Osteocyte (in vitro differentiated cells): ENCODE measurements around the gene EPN2. TPM values are rescaled to one million over a fixed set of nuclear protein-coding genes. Genes with fewer than 3 reads are reported as not detected.

Experiments used
- DNase-seq: peaks from one replicate; pipeline ENCODE4 v3.0.0; 2021; ENCODE audit warnings: mixed read lengths; ENCODE audit not compliant: unreplicated experiment; ENCODE audit errors: extremely low spot score
- H3K27ac Mint-ChIP-seq: one replicate; pipeline ENCODE4 v1.8.0; 2021; ENCODE audit warnings: mild to moderate bottlenecking, mixed read lengths; ENCODE audit not compliant: unreplicated experiment
- H3K27me3 Mint-ChIP-seq: one replicate; pipeline ENCODE4 v1.8.0; 2021; ENCODE audit warnings: mixed read lengths; ENCODE audit not compliant: unreplicated experiment
- H3K36me3 Mint-ChIP-seq: one replicate; pipeline ENCODE4 v1.8.0; 2021; ENCODE audit warnings: mixed read lengths; ENCODE audit not compliant: unreplicated experiment
- H3K4me1 Mint-ChIP-seq: one replicate; pipeline ENCODE4 v1.8.0; 2021; ENCODE audit warnings: mixed read lengths; ENCODE audit not compliant: unreplicated experiment
- H3K4me3 Mint-ChIP-seq: one replicate; pipeline ENCODE4 v1.8.0; 2021; ENCODE audit warnings: mild to moderate bottlenecking, moderate library complexity, mixed read lengths; ENCODE audit not compliant: unreplicated experiment
- H3K9me3 Mint-ChIP-seq: one replicate; pipeline ENCODE4 v1.8.0; 2021; ENCODE audit warnings: mixed read lengths; ENCODE audit not compliant: unreplicated experiment
- total RNA-seq: library from RNA; stranded (reverse); gene quantifications from 2 replicates; pipeline ENCODE4 v1.2.1, GENCODE V29; 2021
- TF ChIP-seq, protein P1 (sequence below): fragments of 200-600 bp; sonication (generic); IDR thresholded peaks from 2 replicates; pipeline ENCODE4 v1.5.0; 2021; ENCODE audit warnings: antibody characterized with exemption, mild to moderate bottlenecking, moderate library complexity

The EPN2 gene
- total RNA-seq, 1 donor from 2014 or later = 54.7 TPM

GRCh38 chr17:19299866-19300265 lies 62.7 kb downstream of the EPN2 start:
- H3K27ac Mint-ChIP-seq = no peak overlapping the region
- H3K27me3 Mint-ChIP-seq = no peaks in the 10 kb centered on the region
- no peaks in the 10 kb centered on the region for H3K9me3 Mint-ChIP-seq
- H3K4me1 Mint-ChIP-seq = peaks cover 16% of the 10 kb centered on the region
- TF ChIP-seq, protein P1, sequence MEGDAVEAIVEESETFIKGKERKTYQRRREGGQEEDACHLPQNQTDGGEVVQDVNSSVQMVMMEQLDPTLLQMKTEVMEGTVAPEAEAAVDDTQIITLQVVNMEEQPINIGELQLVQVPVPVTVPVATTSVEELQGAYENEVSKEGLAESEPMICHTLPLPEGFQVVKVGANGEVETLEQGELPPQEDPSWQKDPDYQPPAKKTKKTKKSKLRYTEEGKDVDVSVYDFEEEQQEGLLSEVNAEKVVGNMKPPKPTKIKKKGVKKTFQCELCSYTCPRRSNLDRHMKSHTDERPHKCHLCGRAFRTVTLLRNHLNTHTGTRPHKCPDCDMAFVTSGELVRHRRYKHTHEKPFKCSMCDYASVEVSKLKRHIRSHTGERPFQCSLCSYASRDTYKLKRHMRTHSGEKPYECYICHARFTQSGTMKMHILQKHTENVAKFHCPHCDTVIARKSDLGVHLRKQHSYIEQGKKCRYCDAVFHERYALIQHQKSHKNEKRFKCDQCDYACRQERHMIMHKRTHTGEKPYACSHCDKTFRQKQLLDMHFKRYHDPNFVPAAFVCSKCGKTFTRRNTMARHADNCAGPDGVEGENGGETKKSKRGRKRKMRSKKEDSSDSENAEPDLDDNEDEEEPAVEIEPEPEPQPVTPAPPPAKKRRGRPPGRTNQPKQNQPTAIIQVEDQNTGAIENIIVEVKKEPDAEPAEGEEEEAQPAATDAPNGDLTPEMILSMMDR = no peak
- no peak overlapping the region for H3K4me3 Mint-ChIP-seq
- no peak for DNase-seq
- no peaks in the 10 kb centered on the region for H3K36me3 Mint-ChIP-seq

- Mint-ChIP-seq H3K27ac (no peak overlapping the region), H3K4me1 (peaks cover 19% of the 10 kb centered on the region), H3K4me3 (no peak overlapping the region), H3K36me3 (no peaks in the 10 kb centered on the region), H3K9me3 (no peaks in the 10 kb centered on the region), H3K27me3 (no peaks in the 10 kb centered on the region)
- DNase-seq = no peak
- TF ChIP-seq, protein P1 = no peak
These were observed 64.2 kb downstream of the EPN2 start for GRCh38 chr17:19301274-19301951.

DNA sequence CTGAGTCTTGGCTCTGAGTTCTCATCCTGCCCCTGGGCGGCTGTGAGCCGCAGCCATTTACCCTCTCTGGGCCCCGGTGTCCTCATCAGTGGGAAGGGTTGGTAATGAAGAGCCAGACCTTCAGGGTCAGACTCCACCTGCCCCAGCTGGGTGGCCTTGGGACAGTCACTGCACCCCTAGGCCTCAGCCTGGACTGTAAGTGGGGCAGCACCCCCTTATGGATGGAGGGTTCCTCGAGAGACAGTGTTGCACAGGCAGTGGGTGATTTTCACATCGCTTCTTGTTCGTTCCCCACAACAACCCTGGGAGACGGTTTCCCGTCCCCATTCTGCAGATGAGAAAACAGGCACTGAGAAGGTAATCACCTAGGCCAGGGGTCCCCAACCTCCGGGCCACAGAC lies 64.8 kb downstream of the EPN2 start:
- Mint-ChIP-seq H3K4me1 (peaks cover 16% of the 10 kb centered on the region), H3K9me3 (no peaks in the 10 kb centered on the region), H3K27ac (no peak overlapping the region), H3K36me3 (no peaks in the 10 kb centered on the region), H3K27me3 (no peaks in the 10 kb centered on the region), H3K4me3 (no peak overlapping the region)
- TF ChIP-seq, protein P1 = no peak
- DNase-seq = no peak

- H3K27ac Mint-ChIP-seq = no peak overlapping the region
- H3K4me1 Mint-ChIP-seq = peaks cover 11% of the 10 kb centered on the region
- TF ChIP-seq, protein P1 = no peak
- no peak for DNase-seq
- no peaks in the 10 kb centered on the region for H3K36me3 Mint-ChIP-seq
- no peak overlapping the region for H3K4me3 Mint-ChIP-seq
- H3K27me3 Mint-ChIP-seq = no peaks in the 10 kb centered on the region
- no peaks in the 10 kb centered on the region for H3K9me3 Mint-ChIP-seq
These were observed 65.7 kb downstream of the EPN2 start for GRCh38 chr17:19302791-19303331.

DNA sequence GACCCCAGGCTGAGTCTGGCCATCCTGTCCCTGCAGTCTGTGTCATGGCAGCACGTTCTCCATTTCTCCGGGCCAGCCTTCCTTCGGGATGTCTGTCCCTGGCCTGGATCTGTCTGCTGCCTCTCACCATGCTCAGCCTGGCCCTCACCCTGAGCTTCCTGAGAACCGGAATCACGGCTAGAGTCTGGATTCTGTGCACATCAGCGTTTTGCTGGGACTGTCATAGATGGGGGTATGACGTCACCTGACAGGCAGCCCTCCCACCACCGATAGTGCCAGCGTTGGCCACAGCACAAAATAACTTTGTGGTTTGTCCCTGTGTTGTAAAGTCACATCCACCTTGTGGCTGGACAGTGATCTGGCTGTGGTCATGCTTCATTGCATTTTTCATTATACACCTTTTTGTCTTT lies 66.2 kb downstream of the EPN2 start:
- DNase-seq = no peak
- Mint-ChIP-seq H3K27ac (no peak overlapping the region), H3K36me3 (no peaks in the 10 kb centered on the region), H3K4me1 (peaks cover 11% of the 10 kb centered on the region), H3K9me3 (no peaks in the 10 kb centered on the region), H3K27me3 (no peaks in the 10 kb centered on the region), H3K4me3 (no peak overlapping the region)
- TF ChIP-seq, protein P1 = no peak
